Colon (tissue), 2 donors: ENCODE results near the gene VWDE.
"Not testable (repeated sequence)": the region's sequence is repeated elsewhere in the genome, so short reads cannot be mapped to it uniquely, and the experiment has no call there.

Experiments used
- FAIRE-seq: peaks from 2 replicates; lab custom pipeline; 2012; peaks lifted over from hg19 to GRCh38; lab: Jason Lieb, UNC
- donor health status: control.
- donor health status: control.

Gene VWDE

GRCh38 chr7:12401538-12402364, 1.9 kb downstream of the VWDE start:
- no peak for FAIRE-seq

- FAIRE-seq: no peak
Measured at GRCh38 chr7:12398186-12398585, 5.5 kb downstream of the VWDE start.

- FAIRE-seq: no peak
Measured at GRCh38 chr7:12397671-12398070, 6.0 kb downstream of the VWDE start.

GRCh38 chr7:12396670-12397069, 7.0 kb downstream of the VWDE start:
- not testable (repeated sequence) for FAIRE-seq

GRCh38 chr7:12391922-12392615, 11.6 kb downstream of the VWDE start:
- FAIRE-seq: no peak

GRCh38 chr7:12389089-12389700, 14.5 kb downstream of the VWDE start:
- peak; percentile 21 for FAIRE-seq

- FAIRE-seq: no peak
Measured at GRCh38 chr7:12386313-12386740, 17.3 kb downstream of the VWDE start.

- FAIRE-seq: no peak
Measured at GRCh38 chr7:12385364-12385786, 18.3 kb downstream of the VWDE start.

GRCh38 chr7:12383377-12383776, 20.3 kb downstream of the VWDE start:
- no peak for FAIRE-seq

GRCh38 chr7:12378389-12378788, 25.3 kb downstream of the VWDE start:
- no peak for FAIRE-seq

- FAIRE-seq: no peak
Measured at GRCh38 chr7:12377406-12377805, 26.3 kb downstream of the VWDE start.

GRCh38 chr7:12373580-12374263, 29.9 kb downstream of the VWDE start:
- FAIRE-seq: no peak

GRCh38 chr7:12370249-12370648, 33.4 kb downstream of the VWDE start:
- no peak for FAIRE-seq

GRCh38 chr7:12369756-12370155, 33.9 kb downstream of the VWDE start:
- FAIRE-seq: no peak

GRCh38 chr7:12369072-12369471, 34.6 kb downstream of the VWDE start:
- no peak for FAIRE-seq

GRCh38 chr7:12360948-12361347, 42.7 kb downstream of the VWDE start:
- FAIRE-seq: no peak

GRCh38 chr7:12358694-12359093, 45.0 kb downstream of the VWDE start:
- FAIRE-seq: no peak

- no peak for FAIRE-seq
Measured at GRCh38 chr7:12357508-12357907, 46.2 kb downstream of the VWDE start.

GRCh38 chr7:12351843-12352242, 51.8 kb downstream of the VWDE start:
- no peak for FAIRE-seq

- no peak for FAIRE-seq
Measured at GRCh38 chr7:12350971-12351370, 52.7 kb downstream of the VWDE start.

GRCh38 chr7:12337095-12337494, 66.6 kb downstream of the VWDE start:
- no peak for FAIRE-seq
